H9 (cell line): ENCODE results near the gene B4GALNT4. TPM values are rescaled to one million over a fixed set of nuclear protein-coding genes. Genes with fewer than 3 reads are reported as not detected.

Experiments
- DNase-seq: peaks from one replicate; pipeline ENCODE4 v3.0.0-alpha.2; 2017
- H2AFZ ChIP-seq: one replicate; pipeline ENCODE4 v1.6.1; 2013; ENCODE audit warnings: mild to moderate bottlenecking, low read length, control low read depth, moderate library complexity
- H2AK5ac ChIP-seq: 2 replicates; pipeline ENCODE4 v1.6.1; 2013; ENCODE audit warnings: low read length, control low read depth, mixed read lengths; ENCODE audit not compliant: insufficient read length
- H2BK120ac ChIP-seq: one replicate; pipeline ENCODE4 v1.6.1; 2013; ENCODE audit warnings: low read depth, mild to moderate bottlenecking, low read length, control low read depth, inconsistent platforms; ENCODE audit not compliant: poor library complexity, severe bottlenecking
- H2BK12ac ChIP-seq: 2 replicates; pipeline ENCODE4 v1.6.1; 2013; ENCODE audit warnings: low read length, control low read depth, mixed read lengths, low read depth; ENCODE audit not compliant: insufficient read length
- H2BK15ac ChIP-seq: 2 replicates; pipeline ENCODE4 v1.6.1; 2013; ENCODE audit warnings: low read depth, low read length, control low read depth
- H2BK20ac ChIP-seq: one replicate; pipeline ENCODE4 v1.6.1; 2013; ENCODE audit warnings: low read depth, mild to moderate bottlenecking, low read length, control low read depth, inconsistent platforms; ENCODE audit not compliant: poor library complexity, severe bottlenecking
- H2BK5ac ChIP-seq: 2 replicates; pipeline ENCODE4 v1.6.1; 2013; ENCODE audit warnings: low read length, control low read depth, mixed read lengths; ENCODE audit not compliant: insufficient read length
- H3K14ac ChIP-seq: 2 replicates; pipeline ENCODE4 v1.6.1; 2013; ENCODE audit warnings: low read length, control low read depth; ENCODE audit not compliant: insufficient read depth
- H3K18ac ChIP-seq: 2 replicates; pipeline ENCODE4 v1.6.1; 2013; ENCODE audit warnings: low read depth, mild to moderate bottlenecking, mixed read lengths, low read length, control low read depth; ENCODE audit not compliant: insufficient read length
- H3K23ac ChIP-seq: 2 replicates; pipeline ENCODE4 v1.6.1; 2013; ENCODE audit warnings: low read length, control low read depth, mixed read lengths, low read depth; ENCODE audit not compliant: insufficient read length
- H3K23me2 ChIP-seq: 2 replicates; pipeline ENCODE4 v1.6.1; 2013; ENCODE audit warnings: low read depth, mild to moderate bottlenecking, mixed read lengths, low read length, control low read depth; ENCODE audit not compliant: insufficient read length, poor library complexity, severe bottlenecking
- H3K27ac ChIP-seq: 2 replicates; pipeline ENCODE4 v1.5.1; 2013; ENCODE audit warnings: low read length, control low read depth, mixed read lengths, low read depth; ENCODE audit not compliant: insufficient read length
- H3K27me3 ChIP-seq: 2 replicates; pipeline ENCODE4 v1.6.1; 2013; ENCODE audit warnings: low read length, control low read depth, inconsistent platforms; ENCODE audit not compliant: insufficient read depth
- H3K4ac ChIP-seq: 2 replicates; pipeline ENCODE4 v1.6.1; 2013; ENCODE audit warnings: low read depth, mild to moderate bottlenecking, control low read depth, inconsistent platforms, low read length, moderate library complexity
- H3K4me1 ChIP-seq: 2 replicates; pipeline ENCODE4 v1.6.1; 2013; ENCODE audit warnings: low read length, control low read depth, inconsistent platforms; ENCODE audit not compliant: insufficient read depth
- H3K4me2 ChIP-seq: 2 replicates; pipeline ENCODE4 v1.6.1; 2013; ENCODE audit warnings: low read length, control low read depth, mixed read lengths; ENCODE audit not compliant: insufficient read length, insufficient read depth
- H3K56ac ChIP-seq: 2 replicates; pipeline ENCODE4 v1.6.1; 2013; ENCODE audit warnings: low read depth, mild to moderate bottlenecking, mixed read lengths, low read length, control low read depth; ENCODE audit not compliant: insufficient read length
- H3K79me1 ChIP-seq: 2 replicates; pipeline ENCODE4 v1.6.1; 2013; ENCODE audit warnings: low read depth, mild to moderate bottlenecking, moderate library complexity, low read length, control low read depth, inconsistent platforms; ENCODE audit not compliant: insufficient read depth, poor library complexity, severe bottlenecking
- H3K79me2 ChIP-seq: 2 replicates; pipeline ENCODE4 v1.6.1; 2013; ENCODE audit warnings: low read length, control low read depth, inconsistent platforms; ENCODE audit not compliant: insufficient read depth
- H3K9ac ChIP-seq: 2 replicates; pipeline ENCODE4 v1.6.1; 2013; ENCODE audit warnings: low read length, control low read depth, mixed read lengths; ENCODE audit not compliant: insufficient read length; ENCODE audit errors: extremely low read depth
- H3K9me3 ChIP-seq: one replicate; pipeline ENCODE4 v1.6.1; 2013; ENCODE audit warnings: low read depth, low read length, inconsistent platforms; ENCODE audit not compliant: control insufficient read depth
- H3T11ph ChIP-seq: one replicate; pipeline ENCODE4 v1.6.1; 2013; ENCODE audit warnings: mild to moderate bottlenecking, low read length, control low read depth, inconsistent platforms
- H4K20me1 ChIP-seq: one replicate; pipeline ENCODE4 v1.6.1; 2013; ENCODE audit not compliant: control insufficient read depth, insufficient read length, insufficient read depth
- H4K5ac ChIP-seq: 2 replicates; pipeline ENCODE4 v1.6.1; 2013; ENCODE audit warnings: low read depth, mild to moderate bottlenecking, mixed read lengths, low read length, control low read depth; ENCODE audit not compliant: insufficient read length
- H4K8ac ChIP-seq: replicated peaks from 2 replicates; pipeline ENCODE4 v1.6.1; 2013; ENCODE audit warnings: low read length, control low read depth, mixed read lengths, low read depth; ENCODE audit not compliant: insufficient read length
- H4K91ac ChIP-seq: 2 replicates; pipeline ENCODE4 v1.6.1; 2013; ENCODE audit warnings: low read depth, mild to moderate bottlenecking, moderate library complexity, mixed read lengths, low read length, control low read depth; ENCODE audit not compliant: insufficient read length
- H3K27ac Mint-ChIP-seq, 3 experiments: 2 replicates in 2 of 3; 3 replicates in 1 of 3; pipeline ENCODE4 v1.8.0; 2020 to 2021; ENCODE audit warnings: mixed read lengths in 3 of 3, mild to moderate bottlenecking in 1 of 3, moderate library complexity in 1 of 3
- H3K27me3 Mint-ChIP-seq: 2 replicates; pipeline ENCODE4 v1.8.0; 2021; ENCODE audit warnings: low read depth, mild to moderate bottlenecking, moderate library complexity, mixed read lengths
- H3K36me3 Mint-ChIP-seq, 3 experiments: 2 replicates in 2 of 3; 3 replicates in 1 of 3; pipeline ENCODE4 v1.8.0; 2020 to 2021; ENCODE audit warnings: low read depth in 3 of 3, mixed read lengths in 3 of 3; ENCODE audit not compliant: insufficient read depth in 1 of 3
- H3K4me1 Mint-ChIP-seq, 2 experiments: 2 replicates each; pipeline ENCODE4 v1.8.0; 2020; ENCODE audit warnings: mixed read lengths in 2 of 2
- H3K4me3 Mint-ChIP-seq, 2 experiments: 2 replicates in 1 of 2; 3 replicates in 1 of 2; pipeline ENCODE4 v1.8.0; 2020 to 2021; ENCODE audit warnings: mild to moderate bottlenecking in 2 of 2, mixed read lengths in 2 of 2, moderate library complexity in 1 of 2
- H3K9me3 Mint-ChIP-seq, 2 experiments: 2 replicates in 1 of 2; 3 replicates in 1 of 2; pipeline ENCODE4 v1.8.0; 2020; ENCODE audit warnings: mild to moderate bottlenecking in 2 of 2, mixed read lengths in 2 of 2, moderate library complexity in 1 of 2
- CTCF ChIP-seq: fragments of 200-600 bp; sonication (generic); conservative IDR thresholded peaks from 3 replicates; pipeline ENCODE4 v1.8.0; 2021; ENCODE audit warnings: antibody characterized with exemption, mild to moderate bottlenecking
- WGBS: extraction: QIAGEN DNeasy Blood & Tissue Kit; methylation state at CpG from one replicate; pipeline ENCODE4 v1.1.7; 2013; ENCODE audit warnings: missing lambda C conversion rate, low lambda C conversion rate, mixed read lengths; ENCODE audit not compliant: insufficient read length; ENCODE audit errors: extremely low coverage; 5-methylcytosine and 5-hydroxymethylcytosine counted together
- total RNA-seq: library from RNA; stranded (reverse); gene quantifications from 2 replicates; pipeline ENCODE4 v1.2.1, GENCODE V29; 2021

B4GALNT4 gene
- total RNA-seq, 1 experiment from 2014 or later, result 105 TPM

- no peaks in the 10 kb centered on the region for H3K9me3 ChIP-seq
- H2AK5ac ChIP-seq, result no peak overlapping the region
- no peak overlapping the region for H2BK15ac ChIP-seq
- H3K4me3 Mint-ChIP-seq, result no peak overlapping the region
- H3K4ac ChIP-seq, result no peak overlapping the region
- no peak overlapping the region for H2BK20ac ChIP-seq
- 0 out of 2 replicates have a peak, but pooled peaks cover 2% of the 10 kb centered on the region for H3K27me3 Mint-ChIP-seq
- H3K56ac ChIP-seq, result no peak overlapping the region
- H3K79me1 ChIP-seq, result no peaks in the 10 kb centered on the region
- H4K5ac ChIP-seq, result no peak overlapping the region
- no peak overlapping the region for H2BK12ac ChIP-seq
- no peak for DNase-seq
- no peak overlapping the region for H3K18ac ChIP-seq
- no peak overlapping the region for H3K27ac Mint-ChIP-seq
- H2AFZ ChIP-seq, result no peak overlapping the region
- H3K4me1 Mint-ChIP-seq, result peaks cover 2 to 5% of the 10 kb centered on the region in 2 experiments; a peak in 3 of 4 replicates
- H3K4me1 ChIP-seq, result no peaks in the 10 kb centered on the region
- no peak overlapping the region for H3K27ac ChIP-seq
- H3K79me2 ChIP-seq, result no peaks in the 10 kb centered on the region
- H3K4me2 ChIP-seq, result no peak overlapping the region
- no peak overlapping the region for H2BK5ac ChIP-seq
- TF ChIP-seq CTCF, result no peak
- no peak overlapping the region for H4K8ac ChIP-seq
- no peak overlapping the region for H3K14ac ChIP-seq
- H3K9me3 Mint-ChIP-seq, result no peaks in the 10 kb centered on the region
- H3K9ac ChIP-seq, result no peak overlapping the region
- peaks cover 4% of the 10 kb centered on the region for H4K20me1 ChIP-seq
- WGBS, result no CpG with 5 or more reads among the region's 7 CpGs
- H3K23ac ChIP-seq, result no peak overlapping the region
- H3T11ph ChIP-seq, result no peak overlapping the region
- H3K23me2 ChIP-seq, result peaks cover 8% of the 10 kb centered on the region
- no peaks in the 10 kb centered on the region for H3K27me3 ChIP-seq
- no peaks in the 10 kb centered on the region; a peak in 3 of 7 replicates for H3K36me3 Mint-ChIP-seq
- no peak overlapping the region for H2BK120ac ChIP-seq
- no peak overlapping the region for H4K91ac ChIP-seq
These were observed 39.8 kb downstream of the B4GALNT4 start for GRCh38 chr11:409008-409599.
